A549 (cell line): ENCODE measurements around the gene KIF12. TPM values are rescaled to one million over a fixed set of nuclear protein-coding genes. Genes with fewer than 3 reads are reported as not detected.
"Not testable (repeated sequence)": the region's sequence is repeated elsewhere in the genome, so short reads cannot be mapped to it uniquely, and the experiment has no call there.

Experiments
- ATAC-seq, 2 experiments: fragments of 200-7000 bp in 1 of 2; fragments of >200 bp in 1 of 2; cut with Nextera tagmentation in 1 of 2; cut with Tn5 transposase in 1 of 2; 3 replicates each; pipeline versions ENCODE4 v1.8.0 to v1.9.1; 2018 to 2020; ENCODE audit warnings: mild to moderate bottlenecking in 1 of 2, moderate library complexity in 1 of 2
- CTCF ChIA-PET: fragments of 300-600 bp; sonication (Branson Sonifier 250); formaldehyde crosslinking; extraction: SDS; loops from one replicate; lab custom pipeline; 2021; ENCODE audit warnings: antibody characterized with exemption, inconsistent platforms; lab: Yijun Ruan, JAX
- POLR2A ChIA-PET: fragments of 350-600 bp; formaldehyde crosslinking; extraction: SDS; loops from one replicate; lab custom pipeline; 2021; ENCODE audit warnings: antibody characterized with exemption, inconsistent platforms; lab: Yijun Ruan, JAX
- DNase-seq, 2 experiments: peaks; one replicate each; pipeline versions ENCODE4 v3.0.0 to v3.0.0-alpha.2; 2011 to 2016; ENCODE audit warnings: low read depth in 1 of 2, low spot score in 1 of 2
- FAIRE-seq: peaks from 2 replicates; lab custom pipeline; 2011; peaks lifted over from hg19 to GRCh38; lab: Jason Lieb, UNC
- H3K27ac ChIP-seq, 2 experiments: fragments of >200 bp; sonication (Bioruptor Twin); formaldehyde crosslinking; 3 replicates each; pipeline ENCODE4 v1.5.1; 2016 to 2017
- H3K4me1 ChIP-seq: fragments of >200 bp; sonication (Bioruptor Twin); formaldehyde crosslinking; 3 replicates; pipeline ENCODE4 v1.6.1; 2016
- H3K4me2 ChIP-seq: fragments of >200 bp; sonication (Bioruptor Twin); formaldehyde crosslinking; 3 replicates; pipeline ENCODE4 v1.6.1; 2016
- H3K4me3 ChIP-seq: fragments of >200 bp; sonication (Bioruptor Twin); formaldehyde crosslinking; 3 replicates; pipeline ENCODE4 v1.5.1; 2016
- H3K9me3 ChIP-seq: fragments of >200 bp; sonication (Bioruptor Twin); formaldehyde crosslinking; 3 replicates; pipeline ENCODE4 v1.6.1; 2016
- BHLHE40 ChIP-seq: IDR thresholded peaks from 2 replicates; pipeline ENCODE4 v1.6.1; 2012; ENCODE audit warnings: low read depth, low read length, inconsistent platforms
- CEBPB ChIP-seq, 2 experiments: fragments of >200 bp in 1 of 2; sonication (Bioruptor Twin) in 1 of 2; formaldehyde crosslinking in 1 of 2; IDR thresholded peaks; 2 replicates each; pipeline ENCODE4 v1.6.1; 2012 to 2016
- CHD2 ChIP-seq: fragments of 150-350 bp; IDR thresholded peaks from 2 replicates; pipeline ENCODE4 v1.6.1; 2014; ENCODE audit warnings: low read length; ENCODE audit not compliant: partially characterized antibody
- ELK1 ChIP-seq: fragments of 150-350 bp; IDR thresholded peaks from 2 replicates; pipeline ENCODE4 v1.6.1; 2014; ENCODE audit warnings: low read depth, mild to moderate bottlenecking, low read length
- EP300 ChIP-seq, 2 experiments: fragments of >200 bp; sonication (Bioruptor Twin); formaldehyde crosslinking; IDR thresholded peaks; 2 replicates in 1 of 2; 3 replicates in 1 of 2; pipeline ENCODE4 v1.6.1; 2016 to 2017
- FOSB ChIP-seq: fragments of 250-450 bp; sonication (Bioruptor Pico); IDR thresholded peaks from 2 replicates; pipeline ENCODE4 v1.5.0; 2020; ENCODE audit warnings: mild to moderate bottlenecking, moderate library complexity
- GATA3 ChIP-seq: IDR thresholded peaks from 2 replicates; pipeline ENCODE4 v1.6.1; 2012; ENCODE audit warnings: borderline replicate concordance
- HES2 ChIP-seq: fragments of >200 bp; sonication (Bioruptor Twin); formaldehyde crosslinking; IDR thresholded peaks from 2 replicates; pipeline ENCODE4 v1.6.1; 2016
- HOXA7 ChIP-seq: fragments of 250-450 bp; sonication (Bioruptor Pico); IDR thresholded peaks from 2 replicates; pipeline ENCODE4 v1.5.0; 2020; ENCODE audit warnings: mild to moderate bottlenecking, moderate library complexity
- KDM1A ChIP-seq: fragments of 200-600 bp; sonication (generic); IDR thresholded peaks from 2 replicates; pipeline ENCODE4 v1.6.1; 2016; ENCODE audit warnings: low read depth, mild to moderate bottlenecking
- MAFK ChIP-seq: fragments of 450-650 bp; IDR thresholded peaks from 2 replicates; pipeline ENCODE4 v1.6.1; 2014; ENCODE audit not compliant: partially characterized antibody
- MAZ ChIP-seq: fragments of 150-350 bp; IDR thresholded peaks from 2 replicates; pipeline ENCODE4 v1.6.1; 2014; ENCODE audit warnings: antibody characterized with exemption, low read depth, low read length, borderline replicate concordance
- MYC ChIP-seq: IDR thresholded peaks from 2 replicates; pipeline ENCODE4 v1.6.1; 2012; ENCODE audit warnings: mild to moderate bottlenecking, inconsistent platforms, low read length, improper control_type of control experiment, borderline replicate concordance
- NFE2L2 ChIP-seq: fragments of 150-350 bp; conservative IDR thresholded peaks from 2 replicates; pipeline ENCODE4 v1.6.1; 2014; ENCODE audit warnings: low read length
- NPAS2 ChIP-seq: fragments of 250-450 bp; sonication (Bioruptor Pico); IDR thresholded peaks from 2 replicates; pipeline ENCODE4 v1.8.0; 2022; ENCODE audit warnings: mild to moderate bottlenecking, moderate library complexity, borderline replicate concordance
- NR3C1 ChIP-seq: fragments of >200 bp; sonication (Bioruptor Twin); formaldehyde crosslinking; IDR thresholded peaks from 3 replicates; pipeline ENCODE4 v1.6.1; 2017
- RARB ChIP-seq: fragments of 250-450 bp; sonication (Bioruptor Pico); IDR thresholded peaks from 2 replicates; pipeline ENCODE4 v1.8.0; 2021; ENCODE audit warnings: mild to moderate bottlenecking, moderate library complexity
- RCOR1 ChIP-seq: fragments of 150-350 bp; IDR thresholded peaks from 2 replicates; pipeline ENCODE4 v1.6.1; 2014; ENCODE audit warnings: antibody characterized with exemption, low read length, low read depth
- TFCP2L1 ChIP-seq: fragments of 250-450 bp; sonication (Bioruptor Pico); IDR thresholded peaks from 2 replicates; pipeline ENCODE4 v1.5.0; 2021; ENCODE audit warnings: mild to moderate bottlenecking
- ZFP36 ChIP-seq: fragments of 450-650 bp; IDR thresholded peaks from 2 replicates; pipeline ENCODE4 v1.6.1; 2014; ENCODE audit warnings: borderline replicate concordance; ENCODE audit not compliant: partially characterized antibody
- ZNF302 ChIP-seq: fragments of 250-450 bp; sonication (Bioruptor Pico); IDR thresholded peaks from 2 replicates; pipeline ENCODE4 v1.9.0; 2021; ENCODE audit warnings: inconsistent platforms, mild to moderate bottlenecking, moderate library complexity
- WGBS: methylation state at CpG from one replicate; pipeline ENCODE4 v1.1.6; 2017; ENCODE audit errors: missing lambda C conversion rate; 5-methylcytosine and 5-hydroxymethylcytosine counted together
- polyA plus RNA-seq, 4 experiments: library from polyadenylated mRNA; depleted of rRNA in 3 of 4; stranded (reverse); fragments of >200 nt; fragmentation: RNase III in 1 of 4; extraction: RNeasy Plus Mini Kit Qiagen cat#74134 plus additional on column Dnase treatment in 1 of 4; gene quantifications; 2 replicates in 3 of 4; 3 replicates in 1 of 4; pipeline ENCODE4 v1.2.3, GENCODE V29; 2011 to 2017
- TF ChIP-seq, protein P1 (sequence below): fragments of >200 bp; sonication (Bioruptor Twin); formaldehyde crosslinking; IDR thresholded peaks from 3 replicates; pipeline ENCODE4 v1.5.1; 2016
- TF ChIP-seq, protein P2 (sequence below): IDR thresholded peaks from 2 replicates; pipeline ENCODE4 v1.6.1; 2012
- TF ChIP-seq, protein P3 (sequence below): fragments of 250-450 bp; sonication (Bioruptor Pico); IDR thresholded peaks from 2 replicates; pipeline ENCODE4 v1.5.0; 2020; ENCODE audit warnings: low read depth, mild to moderate bottlenecking, moderate library complexity

The KIF12 gene
- polyA plus RNA-seq, 2 of the 4 experiments (the other 2 are of a cell fraction) = 6.0 to 6.3 TPM

- peaks cover 60% of the 10 kb centered on the region for H3K4me1 ChIP-seq
- H3K4me3 ChIP-seq = no peak overlapping the region
- H3K4me2 ChIP-seq = no peak overlapping the region
- ChIA-PET CTCF (interaction anchor here (0.6 to 10.1 kb wide), 36 partner anchors 8 to 426 kb away, joined by 3 to 191 read pairs (median 6); partner anchors contain the start of genes COL27A1 and KIF12), POLR2A (interaction anchor here (1.4 kb wide), 1 partner anchor 24 kb away, joined by 3 read pairs; no protein-coding TSS in a partner anchor)
- TF ChIP-seq FOSB (CRISPR knock-in tag) (no peak), ZFP36 (no peak), TFCP2L1 (CRISPR knock-in tag) (no peak), ELK1 (no peak), HES2 (no peak), HOXA7 (no peak), BHLHE40 (no peak), KDM1A (no peak), MYC (no peak), RCOR1 (no peak), MAFK (no peak), CEBPB (IDR thresholded peaks at IDR 0.05) (no peak)
- TF ChIP-seq, protein P1, sequence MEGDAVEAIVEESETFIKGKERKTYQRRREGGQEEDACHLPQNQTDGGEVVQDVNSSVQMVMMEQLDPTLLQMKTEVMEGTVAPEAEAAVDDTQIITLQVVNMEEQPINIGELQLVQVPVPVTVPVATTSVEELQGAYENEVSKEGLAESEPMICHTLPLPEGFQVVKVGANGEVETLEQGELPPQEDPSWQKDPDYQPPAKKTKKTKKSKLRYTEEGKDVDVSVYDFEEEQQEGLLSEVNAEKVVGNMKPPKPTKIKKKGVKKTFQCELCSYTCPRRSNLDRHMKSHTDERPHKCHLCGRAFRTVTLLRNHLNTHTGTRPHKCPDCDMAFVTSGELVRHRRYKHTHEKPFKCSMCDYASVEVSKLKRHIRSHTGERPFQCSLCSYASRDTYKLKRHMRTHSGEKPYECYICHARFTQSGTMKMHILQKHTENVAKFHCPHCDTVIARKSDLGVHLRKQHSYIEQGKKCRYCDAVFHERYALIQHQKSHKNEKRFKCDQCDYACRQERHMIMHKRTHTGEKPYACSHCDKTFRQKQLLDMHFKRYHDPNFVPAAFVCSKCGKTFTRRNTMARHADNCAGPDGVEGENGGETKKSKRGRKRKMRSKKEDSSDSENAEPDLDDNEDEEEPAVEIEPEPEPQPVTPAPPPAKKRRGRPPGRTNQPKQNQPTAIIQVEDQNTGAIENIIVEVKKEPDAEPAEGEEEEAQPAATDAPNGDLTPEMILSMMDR = no peak
- ATAC-seq = no peak
- peak overlapping the region; percentile 33 to 94; a peak in 4 of 6 replicates for H3K27ac ChIP-seq
- no peak for FAIRE-seq
- 95% methylated on average over 6 of the region's 6 CpGs for WGBS
- H3K9me3 ChIP-seq = no peaks in the 10 kb centered on the region
- no peak for DNase-seq
Measured at GRCh38 chr9:114083666-114084065, 15.4 kb downstream of the KIF12 start.

GRCh38 chr9:114082763-114083412, 16.2 kb downstream of the KIF12 start:
- not testable (repeated sequence) for DNase-seq, H3K4me3 ChIP-seq, H3K9me3 ChIP-seq, FAIRE-seq
- H3K4me2 ChIP-seq = peak overlapping the region; percentile 32; the same call in 2 of the 3 replicates
- ChIA-PET CTCF (interaction anchor here (0.6 to 10.1 kb wide), 94 partner anchors 9 to 830 kb away, joined by 3 to 191 read pairs (median 4); partner anchors contain the start of genes COL27A1 and KIF12), POLR2A (interaction anchor here (0.8 to 1.4 kb wide), 2 partner anchors 25 to 205 kb away, joined by 3 read pairs; no protein-coding TSS in a partner anchor)
- WGBS = 56% methylated on average over 13 of the region's 13 CpGs
- ATAC-seq = peak in 1 of 2 experiments; percentile 1; a peak in 1 of 6 replicates
- peak overlapping the region; percentile 93 to 94 for H3K27ac ChIP-seq
- H3K4me1 ChIP-seq = peaks cover 68% of the 10 kb centered on the region

GRCh38 chr9:114082017-114082762, 16.9 kb downstream of the KIF12 start:
- ChIA-PET CTCF (interaction anchor here (0.6 to 10.1 kb wide), 97 partner anchors 9 to 830 kb away, joined by 3 to 191 read pairs (median 4); partner anchors contain the start of genes COL27A1 and KIF12), POLR2A (interaction anchor here (0.8 to 1.4 kb wide), 2 partner anchors 26 to 206 kb away, joined by 3 read pairs; no protein-coding TSS in a partner anchor)
- FAIRE-seq (peak; percentile 96), ATAC-seq (peak; percentile 74 to 83), DNase-seq (peak; percentile 92 to 94)
- peaks cover 75% of the 10 kb centered on the region for H3K4me1 ChIP-seq
- H3K27ac ChIP-seq = peak overlapping the region; percentile 93 to 94
- peak overlapping the region; percentile 70 for H3K4me2 ChIP-seq
- H3K4me3 ChIP-seq = no peak overlapping the region
- no peaks in the 10 kb centered on the region for H3K9me3 ChIP-seq
- 39% methylated on average over 10 of the region's 10 CpGs for WGBS
- TF ChIP-seq NFE2L2 (no peak), CHD2 (no peak), MAZ (no peak), ELK1 (no peak), NR3C1 (no peak), MAFK (no peak), RARB (no peak), RCOR1 (no peak), EP300 (IDR thresholded peaks at IDR 0.05) (no peak), ZFP36 (no peak), GATA3 (no peak), NPAS2 (no peak), ZNF302 (CRISPR knock-in tag) (peak; percentile 51; the same call in 1 of the 2 replicates)
- TF ChIP-seq, protein P2, sequence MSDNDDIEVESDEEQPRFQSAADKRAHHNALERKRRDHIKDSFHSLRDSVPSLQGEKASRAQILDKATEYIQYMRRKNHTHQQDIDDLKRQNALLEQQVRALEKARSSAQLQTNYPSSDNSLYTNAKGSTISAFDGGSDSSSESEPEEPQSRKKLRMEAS = peak; percentile 99
- TF ChIP-seq, protein P3, sequence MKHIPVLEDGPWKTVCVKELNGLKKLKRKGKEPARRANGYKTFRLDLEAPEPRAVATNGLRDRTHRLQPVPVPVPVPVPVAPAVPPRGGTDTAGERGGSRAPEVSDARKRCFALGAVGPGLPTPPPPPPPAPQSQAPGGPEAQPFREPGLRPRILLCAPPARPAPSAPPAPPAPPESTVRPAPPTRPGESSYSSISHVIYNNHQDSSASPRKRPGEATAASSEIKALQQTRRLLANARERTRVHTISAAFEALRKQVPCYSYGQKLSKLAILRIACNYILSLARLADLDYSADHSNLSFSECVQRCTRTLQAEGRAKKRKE (CRISPR knock-in tag) = peak; percentile 63; the same call in 1 of the 2 replicates
